Neural progenitor cell (in vitro differentiated cells): ENCODE results near the gene MPL.

Source experiments
- EZH2 ChIP-seq: fragments of 200-600 bp; sonication (generic); IDR thresholded peaks from 2 replicates; pipeline ENCODE4 v1.6.1; 2017; ENCODE audit warnings: antibody characterized with exemption, mild to moderate bottlenecking, moderate library complexity
- TF ChIP-seq, protein P1 (sequence below): fragments of 200-600 bp; sonication (generic); IDR thresholded peaks from 2 replicates; pipeline ENCODE4 v1.5.1; 2017; ENCODE audit warnings: antibody characterized with exemption, mild to moderate bottlenecking

DNA sequence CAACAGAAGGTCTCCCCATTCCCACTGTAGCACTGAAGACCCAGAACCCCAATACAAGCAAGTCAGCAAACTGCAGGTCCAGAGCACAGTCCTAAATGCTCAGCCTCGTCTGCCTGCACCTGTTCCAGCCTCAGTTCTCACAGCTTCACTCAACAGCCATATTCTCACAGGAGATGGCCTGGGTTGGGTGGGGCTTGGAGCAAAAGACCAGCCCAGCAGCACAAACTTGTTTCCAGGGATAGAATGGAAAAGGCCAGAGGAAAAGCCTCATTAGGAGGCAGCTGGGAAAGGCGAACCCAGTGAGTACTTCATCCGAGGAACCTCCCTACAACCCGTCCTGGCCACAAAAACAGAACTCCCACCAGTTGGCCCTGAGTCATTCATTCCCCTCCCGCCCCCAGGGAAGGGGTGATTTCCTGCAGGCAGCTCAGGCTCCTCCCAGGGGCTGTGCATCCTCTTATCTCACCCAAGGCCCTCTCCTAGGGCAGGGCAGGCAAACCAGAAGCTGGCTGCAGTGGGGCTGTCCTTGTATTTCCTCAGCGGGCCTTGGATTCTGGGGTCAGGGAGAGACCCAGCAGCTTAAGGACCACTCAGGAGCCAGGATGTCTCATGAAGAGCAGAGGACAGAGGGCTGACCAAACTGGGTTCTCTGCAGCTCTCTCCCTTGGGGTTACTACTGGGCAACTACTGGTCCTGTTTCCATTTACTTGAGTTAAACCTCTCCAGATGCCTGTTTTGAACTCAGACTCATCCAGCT lies 7.4 kb upstream of the MPL start:
- no peak for TF ChIP-seq EZH2
- TF ChIP-seq, protein P1, sequence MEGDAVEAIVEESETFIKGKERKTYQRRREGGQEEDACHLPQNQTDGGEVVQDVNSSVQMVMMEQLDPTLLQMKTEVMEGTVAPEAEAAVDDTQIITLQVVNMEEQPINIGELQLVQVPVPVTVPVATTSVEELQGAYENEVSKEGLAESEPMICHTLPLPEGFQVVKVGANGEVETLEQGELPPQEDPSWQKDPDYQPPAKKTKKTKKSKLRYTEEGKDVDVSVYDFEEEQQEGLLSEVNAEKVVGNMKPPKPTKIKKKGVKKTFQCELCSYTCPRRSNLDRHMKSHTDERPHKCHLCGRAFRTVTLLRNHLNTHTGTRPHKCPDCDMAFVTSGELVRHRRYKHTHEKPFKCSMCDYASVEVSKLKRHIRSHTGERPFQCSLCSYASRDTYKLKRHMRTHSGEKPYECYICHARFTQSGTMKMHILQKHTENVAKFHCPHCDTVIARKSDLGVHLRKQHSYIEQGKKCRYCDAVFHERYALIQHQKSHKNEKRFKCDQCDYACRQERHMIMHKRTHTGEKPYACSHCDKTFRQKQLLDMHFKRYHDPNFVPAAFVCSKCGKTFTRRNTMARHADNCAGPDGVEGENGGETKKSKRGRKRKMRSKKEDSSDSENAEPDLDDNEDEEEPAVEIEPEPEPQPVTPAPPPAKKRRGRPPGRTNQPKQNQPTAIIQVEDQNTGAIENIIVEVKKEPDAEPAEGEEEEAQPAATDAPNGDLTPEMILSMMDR = no peak
